NB4 (cell line): ENCODE data around the gene NTSR1.
A peak's percentile ranks its signal among the peaks of the same experiment; 100 is the strongest.

Experiments used
- CTCF ChIP-seq: IDR thresholded peaks from one replicate; pipeline ENCODE4 v1.5.1; 2012; ENCODE audit warnings: low read depth, low read length
- MAX ChIP-seq: IDR thresholded peaks from 2 replicates; pipeline ENCODE4 v1.6.1; 2011; ENCODE audit warnings: low read depth, low read length
- MYC ChIP-seq: IDR thresholded peaks from 2 replicates; pipeline ENCODE4 v1.6.1; 2011; ENCODE audit warnings: low read depth, low read length
- POLR2A ChIP-seq: IDR thresholded peaks from 2 replicates; pipeline ENCODE4 v1.6.1; 2011; ENCODE audit warnings: mild to moderate bottlenecking; ENCODE audit not compliant: insufficient read length; ENCODE audit errors: extremely low read depth

- TF ChIP-seq POLR2A (no peak), CTCF (peak; percentile 25), MAX (no peak; the same call in 1 of the 2 replicates), MYC (peak; percentile 57; the same call in 1 of the 2 replicates)
These were observed 5.5 kb upstream of the NTSR1 start for GRCh38 chr20:62702895-62703852.
